GM12878 (cell line): ENCODE measurements around the gene MRM3. TPM values are rescaled to one million over a fixed set of nuclear protein-coding genes. Genes with fewer than 3 reads are reported as not detected.

Experiments
- ATAC-seq: fragments of 200-7000 bp; cut with Tn5 transposase; 3 replicates; pipeline ENCODE4 v1.9.1; 2020; ENCODE audit warnings: mild to moderate bottlenecking, moderate library complexity
- BruUV-seq: library from RNA; stranded (reverse); fragments of 400-500 nt; replicated peaks from 2 replicates; lab custom pipeline; 2021; lab: Mats Ljungman, UMichigan
- CTCF ChIA-PET: fragments of 300-600 bp; sonication (Branson Sonifier 250); formaldehyde crosslinking; extraction: SDS; loops from one replicate; lab custom pipeline; 2021; ENCODE audit warnings: inconsistent platforms; lab: Yijun Ruan, JAX
- POLR2A ChIA-PET: fragments of 350-600 bp; formaldehyde crosslinking; extraction: SDS; loops from one replicate; lab custom pipeline; 2021; ENCODE audit warnings: inconsistent platforms; lab: Charles Lee
- RAD21 ChIA-PET: fragments of 300-600 bp; sonication (Branson Sonifier 250); formaldehyde crosslinking; loops from one replicate; lab custom pipeline; 2023; ENCODE audit warnings: antibody characterized with exemption; ENCODE audit not compliant: unreplicated experiment; lab: Charles Lee
- SMC1A ChIA-PET: fragments of 300-600 bp; sonication (Branson Sonifier 250); formaldehyde crosslinking; loops from one replicate; lab custom pipeline; 2023; ENCODE audit not compliant: unreplicated experiment, uncharacterized antibody; lab: Charles Lee
- DNase-seq: peaks from one replicate; pipeline ENCODE4 v3.0.0-alpha.2; 2011; ENCODE audit warnings: low read depth, low spot score
- FAIRE-seq: peaks from 3 replicates; lab custom pipeline; 2011; peaks lifted over from hg19 to GRCh38; lab: Jason Lieb, UNC
- H2AFZ ChIP-seq: 2 replicates; pipeline ENCODE4 v1.6.0; 2011; ENCODE audit warnings: low read depth, low read length, control low read depth; ENCODE audit not compliant: control insufficient read depth
- H3K27ac ChIP-seq: 2 replicates; pipeline ENCODE4 v1.5.1; 2011; ENCODE audit warnings: control low read depth; ENCODE audit not compliant: control insufficient read depth, insufficient read depth
- H3K27me3 ChIP-seq, 2 experiments: replicated peaks in 1 of 2; 2 replicates each; pipeline versions ENCODE4 v1.6.0 to v1.6.1; 2011; ENCODE audit warnings: low read length in 1 of 2; ENCODE audit not compliant: control insufficient read depth in 2 of 2, insufficient read depth in 2 of 2
- H3K36me3 ChIP-seq, 2 experiments: 2 replicates each; pipeline ENCODE4 v1.5.1; 2011; ENCODE audit warnings: low read length in 1 of 2; ENCODE audit not compliant: control insufficient read depth in 2 of 2, insufficient read depth in 2 of 2
- H3K4me1 ChIP-seq: 2 replicates; pipeline ENCODE4 v1.6.1; 2011; ENCODE audit warnings: mild to moderate bottlenecking, low read length, moderate library complexity, mixed read lengths; ENCODE audit not compliant: control insufficient read depth, insufficient read depth
- H3K4me2 ChIP-seq: 2 replicates; pipeline ENCODE4 v1.6.0; 2011; ENCODE audit warnings: control low read depth; ENCODE audit not compliant: control insufficient read depth, insufficient read depth
- H3K4me3 ChIP-seq: fragments of 200-600 bp; sonication (generic); 2 replicates; pipeline ENCODE4 v1.5.1; 2016
- H3K79me2 ChIP-seq: 2 replicates; pipeline ENCODE4 v1.6.0; 2011; ENCODE audit warnings: low read length; ENCODE audit not compliant: control insufficient read depth, insufficient read depth
- H3K9ac ChIP-seq: 2 replicates; pipeline ENCODE4 v1.8.0; 2011; ENCODE audit warnings: low read length, control low read depth, mixed read lengths; ENCODE audit not compliant: control insufficient read depth, insufficient read depth
- H3K9me3 ChIP-seq: replicated peaks from 3 replicates; pipeline ENCODE4 v1.5.1; 2011; ENCODE audit warnings: mild to moderate bottlenecking, low read length; ENCODE audit not compliant: control insufficient read depth, insufficient read depth
- H4K20me1 ChIP-seq: 2 replicates; pipeline ENCODE4 v1.6.0; 2011; ENCODE audit not compliant: control insufficient read depth, insufficient read depth
- BCLAF1 ChIP-seq: fragments of 450-650 bp; IDR thresholded peaks from 2 replicates; pipeline ENCODE4 v1.6.1; 2017; ENCODE audit warnings: antibody characterized with exemption, mild to moderate bottlenecking, moderate library complexity
- CBFB ChIP-seq: IDR thresholded peaks from 2 replicates; pipeline ENCODE4 v1.6.1; 2016; ENCODE audit warnings: antibody characterized with exemption, low read depth
- ELK1 ChIP-seq: IDR thresholded peaks from 2 replicates; pipeline ENCODE4 v1.6.1; 2012; ENCODE audit warnings: low read depth, low read length, improper control_type of control experiment
- GABPA ChIP-seq: IDR thresholded peaks from 2 replicates; pipeline ENCODE4 v1.6.1; 2014; ENCODE audit warnings: antibody characterized with exemption, low read depth, mild to moderate bottlenecking, inconsistent platforms
- KAT2A ChIP-seq: conservative IDR thresholded peaks from 2 replicates; pipeline ENCODE4 v1.6.1; 2011; ENCODE audit warnings: low read depth, low read length; ENCODE audit not compliant: control insufficient read depth
- MEF2A ChIP-seq: IDR thresholded peaks from 2 replicates; pipeline ENCODE4 v1.6.1; 2011; ENCODE audit warnings: low read depth, mild to moderate bottlenecking, low read length, moderate library complexity; ENCODE audit not compliant: insufficient read depth
- NFXL1 ChIP-seq: fragments of 450-650 bp; IDR thresholded peaks from 2 replicates; pipeline ENCODE4 v1.6.1; 2017; ENCODE audit warnings: antibody characterized with exemption, mild to moderate bottlenecking, borderline replicate concordance
- PML ChIP-seq: IDR thresholded peaks from 2 replicates; pipeline ENCODE4 v1.6.1; 2012; ENCODE audit warnings: low read length, inconsistent platforms
- SMAD5 ChIP-seq: IDR thresholded peaks from 2 replicates; pipeline ENCODE4 v1.6.1; 2016; ENCODE audit warnings: antibody characterized with exemption, low read depth
- SMC3 ChIP-seq: IDR thresholded peaks from 2 replicates; pipeline ENCODE4 v1.6.1; 2011; ENCODE audit warnings: low read length, improper control_type of control experiment, borderline replicate concordance
- SREBF2 ChIP-seq: IDR thresholded peaks from 2 replicates; pipeline ENCODE4 v1.6.1; 2012; ENCODE audit warnings: mild to moderate bottlenecking, low read length
- TAF1 ChIP-seq: IDR thresholded peaks from 2 replicates; pipeline ENCODE4 v1.6.1; 2011; ENCODE audit warnings: mild to moderate bottlenecking, low read depth, low read length, borderline replicate concordance
- ZBTB4 ChIP-seq: fragments of 450-650 bp; formaldehyde crosslinking; IDR thresholded peaks from 2 replicates; pipeline ENCODE4 v1.4.0; 2022; ENCODE audit warnings: mild to moderate bottlenecking, moderate library complexity
- WGBS: methylation state at CpG from one replicate; pipeline ENCODE4 v1.1.6; 2016; ENCODE audit warnings: low lambda C conversion rate; ENCODE audit not compliant: insufficient replicate concordance, insufficient coverage; ENCODE audit errors: missing lambda C conversion rate; 5-methylcytosine and 5-hydroxymethylcytosine counted together
- in situ Hi-C: fragments of 300-500 bp; cut with MboI; formaldehyde crosslinking; loops from 9 replicates; pipeline ENCODE4 v1.14.3; 2018; ENCODE audit warnings: mixed read lengths
- intact Hi-C: fragments of 100-400 bp; cut with micrococcal nuclease; formaldehyde crosslinking; loops from one replicate; pipeline ENCODE4 v1.14.2; 2022; ENCODE audit not compliant: unreplicated experiment
- polyA plus RNA-seq, 11 experiments: library from polyadenylated mRNA; depleted of rRNA in 4 of 11; unstranded in 6 of 11; stranded (reverse) in 5 of 11; fragments of >200 nt; fragmentation: Nextera tagmentation in 4 of 11; fragmentation: Illumina TruSeq in 1 of 11; extraction: Ambion mirVana in 4 of 11; extraction: Trizol in 1 of 11; gene quantifications; 1 replicate in 1 of 11; 2 replicates in 10 of 11; pipeline versions ENCODE4 v1.2.1 to v1.2.3, GENCODE V29; 2011 to 2016; ENCODE audit warnings: inconsistent platforms in 2 of 11, missing spikeins in 2 of 11, low read depth in 1 of 11
- total RNA-seq, 4 experiments: library from RNA; depleted of rRNA in 3 of 4; stranded (reverse); fragments of >200 nt in 3 of 4; fragmentation: Illumina TruSeq in 1 of 4; extraction: Trizol in 1 of 4; gene quantifications; 2 replicates each; pipeline versions ENCODE4 v1.2.1 to v1.2.3, GENCODE V29; 2013 to 2021

MRM3 gene
- total and polyA plus RNA-seq, 10 of the 15 experiments (the other 5 are each of a cell fraction or from before 2014, with no cell fraction given) = 2.3 to 48.9 (median 26.6) TPM

GRCh38 chr17:802901-803881 is 21.0 kb downstream of the MRM3 start (continued):
- no peak for TF ChIP-seq MEF2A
- TF ChIP-seq NFXL1 = no peak
- no peak for TF ChIP-seq BCLAF1
- TF ChIP-seq CBFB = no peak

- no peak overlapping the region for H3K4me2 ChIP-seq
- ATAC-seq (no peak), FAIRE-seq (no peak), DNase-seq (no peak)
- no peaks in the 10 kb centered on the region for H3K4me1 ChIP-seq
- no peak overlapping the region for H2AFZ ChIP-seq
- no peaks in the 10 kb centered on the region for H3K79me2 ChIP-seq
- H3K4me3 ChIP-seq = no peak overlapping the region
- H3K27ac ChIP-seq = no peak overlapping the region
- intact Hi-C loops = no loop called here
- in situ Hi-C loops = no loop called here
- ChIA-PET CTCF (interaction anchor here (0.8 to 1.4 kb wide), 2 partner anchors 13 to 14 kb away, joined by 3 read pairs; no protein-coding TSS in a partner anchor), SMC1A (no interaction called here), RAD21 (no interaction called here), POLR2A (no interaction called here)
- no TSS peak for BruUV-seq
- H4K20me1 ChIP-seq = no peaks in the 10 kb centered on the region
- WGBS = 52% methylated on average over 26 of the region's 41 CpGs
- no peaks in the 10 kb centered on the region for H3K36me3 ChIP-seq
- H3K27me3 ChIP-seq = no peaks in the 10 kb centered on the region
- no peaks in the 10 kb centered on the region for H3K9me3 ChIP-seq
- no peak overlapping the region for H3K9ac ChIP-seq
- no peak for TF ChIP-seq ZBTB4 (CRISPR knock-in tag)
- TF ChIP-seq SREBF2 = no peak
- no peak for TF ChIP-seq TAF1
- no peak for TF ChIP-seq SMC3
- TF ChIP-seq SMAD5 = no peak
- no peak for TF ChIP-seq KAT2A
- no peak for TF ChIP-seq ELK1
- no peak for TF ChIP-seq PML
- no peak for TF ChIP-seq GABPA
Observed at GRCh38 chr17:804541-805435, 22.6 kb downstream of the MRM3 start.
